ENCODE data around the gene PHKG2.
A peak's percentile ranks its signal among the peaks of the same experiment; 100 is the strongest.
"Not testable (repeated sequence)": the region's sequence is repeated elsewhere in the genome, so short reads cannot be mapped to it uniquely, and the experiment has no call there.

PHKG2 gene, protein sequence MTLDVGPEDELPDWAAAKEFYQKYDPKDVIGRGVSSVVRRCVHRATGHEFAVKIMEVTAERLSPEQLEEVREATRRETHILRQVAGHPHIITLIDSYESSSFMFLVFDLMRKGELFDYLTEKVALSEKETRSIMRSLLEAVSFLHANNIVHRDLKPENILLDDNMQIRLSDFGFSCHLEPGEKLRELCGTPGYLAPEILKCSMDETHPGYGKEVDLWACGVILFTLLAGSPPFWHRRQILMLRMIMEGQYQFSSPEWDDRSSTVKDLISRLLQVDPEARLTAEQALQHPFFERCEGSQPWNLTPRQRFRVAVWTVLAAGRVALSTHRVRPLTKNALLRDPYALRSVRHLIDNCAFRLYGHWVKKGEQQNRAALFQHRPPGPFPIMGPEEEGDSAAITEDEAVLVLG

DNA sequence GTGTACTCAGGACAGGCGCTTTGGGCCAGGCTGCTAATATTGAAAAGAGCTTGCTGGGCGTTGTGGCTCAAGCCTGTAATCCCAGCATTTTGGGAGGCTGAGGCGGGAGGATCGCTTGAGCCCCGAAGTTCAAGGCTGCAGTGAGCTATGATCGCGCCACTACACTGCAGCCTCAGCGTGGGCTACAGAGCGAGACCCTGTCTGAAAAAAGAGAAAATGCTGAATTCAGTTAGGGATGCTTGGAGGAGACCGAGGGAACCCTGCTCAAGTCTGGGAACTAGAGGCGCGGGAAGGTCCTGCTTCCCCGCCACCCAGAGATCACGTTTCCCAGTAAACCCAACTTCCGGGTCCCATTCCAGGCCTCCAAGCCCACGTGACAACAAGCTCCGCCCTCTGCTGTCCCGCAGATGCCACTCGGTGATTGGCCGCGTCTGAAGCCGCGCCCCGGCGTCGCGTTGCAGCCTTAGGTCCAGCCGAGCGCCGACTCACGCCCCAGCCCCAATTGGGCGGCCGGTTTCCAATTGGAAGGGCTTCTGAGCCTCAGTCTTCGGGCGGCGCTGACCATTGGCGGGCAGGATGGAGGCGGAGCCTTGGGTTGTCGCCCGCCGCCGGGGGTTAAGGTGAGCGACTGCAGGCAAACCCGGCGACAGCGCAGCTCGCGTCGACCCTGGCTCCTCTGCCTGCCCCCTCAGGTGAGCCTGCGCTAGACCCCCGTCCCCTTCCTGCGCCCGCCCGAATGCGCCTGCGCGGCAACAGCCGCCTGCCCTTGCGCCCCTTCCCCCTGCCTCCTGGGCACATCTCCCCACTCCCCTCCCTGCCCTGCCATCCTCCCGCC, at the start of gene PHKG2:
Gene PHKG2, plus strand, starts transcription at position 627 of the 835 bp plus-strand sequence. CDS start 396 bp downstream, outside the sequence.
- DNase-seq (ENCODE audit: low spot score) = peak; percentile 97

DNA sequence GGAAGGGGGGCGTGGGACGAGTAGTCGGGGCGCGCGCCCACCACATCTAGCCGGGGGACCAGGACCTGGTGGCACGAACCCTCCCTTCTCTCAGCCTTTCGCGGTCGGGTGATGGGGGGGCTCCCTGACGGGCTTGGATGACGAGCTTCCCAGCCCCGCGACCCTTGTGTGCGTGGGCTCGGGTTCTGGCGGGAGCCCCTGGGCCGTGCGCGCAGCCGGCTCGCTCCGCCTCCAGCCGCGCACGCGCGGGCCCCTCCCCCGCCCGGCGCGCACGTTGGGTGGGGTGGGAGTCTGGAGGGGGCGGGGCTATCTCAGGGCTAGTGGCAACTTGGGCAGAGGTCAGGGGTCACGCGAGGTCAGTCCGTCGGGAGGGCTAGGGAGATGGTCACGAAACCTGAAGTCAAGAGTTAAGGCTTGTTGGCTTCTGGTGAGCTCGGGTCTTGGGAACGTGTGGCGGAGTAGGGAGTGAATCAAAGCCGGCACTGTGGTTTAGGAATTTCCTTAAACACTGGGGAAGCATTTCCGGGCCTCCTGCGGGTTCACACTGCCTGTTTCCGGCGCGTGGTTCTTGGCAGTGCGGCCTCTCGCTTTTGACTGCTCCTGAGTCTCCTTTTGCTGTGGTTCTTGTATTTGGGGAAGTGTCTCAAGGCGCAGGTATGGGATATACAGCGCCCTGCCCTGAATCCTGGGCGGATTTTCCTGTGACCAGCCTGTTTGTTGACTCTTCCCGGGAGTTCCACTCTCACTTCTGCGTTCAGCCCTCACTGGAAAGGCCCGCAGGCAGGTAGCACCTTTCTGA, 49.2 kb upstream of the PHKG2 start, which contains the start of gene SRCAP:
Gene SRCAP, plus strand, starts transcription at position 356 of the 799 bp plus-strand sequence. CDS start 1,654 bp downstream, outside the sequence.
- DNase-seq (ENCODE audit: low spot score) = peak; percentile 84

DNA sequence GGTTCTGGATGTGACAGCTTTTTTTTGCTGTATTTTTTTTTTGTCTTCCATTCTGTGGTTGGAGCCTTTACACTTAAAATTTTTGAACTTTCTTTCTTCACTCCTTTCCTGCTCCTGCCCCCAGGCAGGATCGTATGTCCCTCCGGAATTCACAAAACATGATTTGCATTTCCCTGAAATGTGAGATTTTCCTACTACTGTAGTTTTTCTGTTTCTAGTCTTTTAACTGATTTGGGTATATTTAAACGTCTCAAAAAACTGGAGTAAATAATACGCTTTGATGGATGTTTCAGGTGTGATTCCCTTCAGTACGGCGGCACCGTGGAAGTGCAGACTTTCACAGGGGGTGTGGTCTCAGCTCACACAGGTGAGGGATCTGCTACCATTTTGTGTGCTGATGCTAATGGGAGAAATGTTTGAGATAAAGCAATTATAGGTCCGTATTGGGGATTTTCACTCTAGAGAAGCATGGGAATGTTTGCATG, 48.6 kb upstream of the PHKG2 start:
- DNase-seq (ENCODE audit: low spot score) = no peak

DNA sequence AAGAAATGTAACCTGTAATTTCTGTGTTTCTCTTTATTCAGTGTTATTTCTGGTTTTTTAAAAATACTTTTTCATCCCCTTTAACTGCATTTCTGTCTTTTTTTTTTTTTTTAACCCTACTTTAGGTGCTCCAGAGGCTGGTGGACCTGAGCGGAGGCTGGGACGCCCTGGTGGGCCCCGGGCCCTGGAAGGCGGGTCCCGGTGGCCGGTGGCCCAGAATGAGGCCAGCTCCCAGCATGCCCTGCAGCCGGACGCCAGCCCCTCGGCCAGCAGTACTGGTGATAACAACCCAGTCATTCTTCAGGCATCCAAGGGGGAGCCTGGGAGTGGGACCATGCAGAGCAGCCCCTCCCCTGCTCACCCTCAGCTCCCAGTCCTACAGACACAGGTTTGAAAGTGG, 47.7 kb upstream of the PHKG2 start:
- no peak for DNase-seq (ENCODE audit: low spot score)

DNA sequence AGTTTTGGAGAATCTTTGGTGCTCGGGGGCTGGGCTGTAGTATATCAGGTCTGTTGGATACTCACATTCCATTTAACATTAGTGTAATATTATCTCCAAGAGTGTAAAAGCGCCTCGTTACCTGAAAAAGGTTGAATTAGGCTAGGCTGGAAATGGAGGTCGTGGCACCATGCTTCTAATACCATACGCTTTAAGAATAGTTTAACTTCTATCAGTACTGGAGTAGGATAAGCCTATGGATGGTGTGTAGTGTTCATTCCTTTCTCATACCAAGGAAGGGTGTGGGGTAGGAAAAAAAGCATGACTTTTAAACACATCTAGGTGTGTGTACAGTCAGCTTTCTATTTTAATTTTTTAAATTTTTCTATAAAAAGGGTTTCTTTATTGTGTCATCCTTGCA, 47.3 kb upstream of the PHKG2 start:
- no peak for DNase-seq (ENCODE audit: low spot score)

DNA sequence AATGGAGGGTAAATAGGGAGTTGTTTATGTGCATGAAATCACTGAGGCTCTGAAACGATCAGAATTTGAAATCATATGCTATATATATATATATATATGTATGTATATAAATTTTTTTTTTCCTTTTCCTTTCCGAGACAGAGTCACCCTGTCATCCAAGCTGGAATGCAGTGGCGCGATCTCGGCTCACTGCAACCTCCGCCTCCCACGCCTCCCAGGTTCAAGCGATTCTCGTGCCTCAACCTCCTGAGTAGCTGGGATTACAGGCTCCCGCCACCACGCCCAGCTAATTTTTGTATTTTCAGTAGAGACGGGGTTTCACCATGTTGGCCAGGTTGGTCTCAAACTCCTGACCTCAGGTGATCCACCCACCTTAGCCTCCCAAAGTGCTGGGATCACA, 45.2 kb upstream of the PHKG2 start:
- DNase-seq (ENCODE audit: low spot score) = not testable (repeated sequence)

DNA sequence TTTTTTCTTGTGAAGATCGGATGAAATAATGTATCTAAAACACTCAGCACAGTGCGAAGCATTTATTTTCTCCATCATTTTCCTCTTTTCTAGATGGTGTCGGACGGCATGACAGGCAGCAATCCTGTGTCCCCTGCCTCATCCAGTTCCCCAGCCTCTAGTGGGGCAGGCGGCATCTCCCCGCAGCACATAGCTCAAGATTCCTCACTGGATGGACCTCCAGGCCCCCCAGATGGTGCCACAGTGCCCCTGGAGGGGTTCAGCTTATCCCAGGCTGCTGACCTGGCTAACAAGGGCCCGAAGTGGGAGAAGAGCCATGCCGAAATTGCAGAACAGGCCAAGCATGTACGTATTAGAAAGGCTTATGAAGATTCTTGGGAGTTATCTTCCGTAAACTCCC, 44.3 kb upstream of the PHKG2 start:
- no peak for DNase-seq (ENCODE audit: low spot score)

DNA sequence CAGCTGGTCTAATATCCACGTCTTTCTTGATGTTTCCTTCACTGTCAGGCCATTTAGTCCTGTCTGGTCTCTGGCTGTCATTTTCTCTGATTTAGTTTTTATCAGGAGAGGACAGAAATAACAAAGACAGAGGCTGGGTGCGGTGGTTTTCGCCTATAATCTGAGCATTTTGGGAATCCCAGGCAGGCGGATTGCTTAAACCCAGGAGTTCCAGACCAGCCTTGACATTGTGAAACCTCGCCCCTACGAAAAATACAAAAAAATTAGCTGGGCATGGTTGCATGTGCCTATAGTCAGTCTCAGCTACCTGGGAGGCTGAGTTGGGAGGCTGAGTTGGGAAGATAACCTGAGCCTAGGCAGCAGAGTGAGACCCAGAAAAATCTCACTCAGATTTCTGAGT, 42.2 kb upstream of the PHKG2 start:
- DNase-seq (ENCODE audit: low spot score) = no peak

DNA sequence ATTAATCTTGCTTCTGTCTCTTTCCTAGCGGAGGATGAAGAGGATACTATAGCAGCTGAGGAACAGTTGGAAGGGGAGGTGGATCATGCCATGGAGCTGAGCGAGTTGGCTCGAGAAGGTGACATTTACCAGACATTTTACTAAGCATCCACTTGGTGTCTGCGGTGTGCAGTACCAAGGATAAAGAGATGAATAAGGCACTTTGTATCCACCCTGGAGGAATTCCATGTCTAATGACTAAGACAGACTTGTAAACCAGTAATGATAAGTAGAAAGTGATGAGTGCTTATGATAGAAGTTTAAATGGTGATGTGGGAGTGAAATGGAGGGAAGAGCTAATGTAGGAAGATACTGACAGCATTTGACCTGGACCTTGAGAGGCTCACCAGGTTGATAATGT, 37.3 kb upstream of the PHKG2 start:
- DNase-seq (ENCODE audit: low spot score) = no peak

DNA sequence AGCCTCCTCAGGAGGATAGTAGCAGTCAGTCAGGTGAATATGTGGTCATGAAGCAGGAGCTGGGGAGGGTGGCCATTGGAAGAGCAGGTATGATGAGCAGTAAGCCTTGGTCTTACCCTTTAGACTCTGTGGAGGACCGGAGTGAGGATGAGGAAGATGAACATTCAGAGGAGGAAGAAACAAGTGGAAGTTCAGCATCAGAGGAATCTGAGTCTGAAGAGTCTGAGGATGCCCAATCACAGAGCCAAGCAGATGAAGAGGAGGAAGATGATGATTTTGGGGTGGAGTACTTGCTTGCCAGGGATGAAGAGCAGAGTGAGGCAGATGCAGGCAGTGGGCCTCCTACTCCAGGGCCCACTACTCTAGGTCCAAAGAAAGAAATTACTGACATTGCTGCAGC, 36.5 kb upstream of the PHKG2 start:
- no peak for DNase-seq (ENCODE audit: low spot score)

DNA sequence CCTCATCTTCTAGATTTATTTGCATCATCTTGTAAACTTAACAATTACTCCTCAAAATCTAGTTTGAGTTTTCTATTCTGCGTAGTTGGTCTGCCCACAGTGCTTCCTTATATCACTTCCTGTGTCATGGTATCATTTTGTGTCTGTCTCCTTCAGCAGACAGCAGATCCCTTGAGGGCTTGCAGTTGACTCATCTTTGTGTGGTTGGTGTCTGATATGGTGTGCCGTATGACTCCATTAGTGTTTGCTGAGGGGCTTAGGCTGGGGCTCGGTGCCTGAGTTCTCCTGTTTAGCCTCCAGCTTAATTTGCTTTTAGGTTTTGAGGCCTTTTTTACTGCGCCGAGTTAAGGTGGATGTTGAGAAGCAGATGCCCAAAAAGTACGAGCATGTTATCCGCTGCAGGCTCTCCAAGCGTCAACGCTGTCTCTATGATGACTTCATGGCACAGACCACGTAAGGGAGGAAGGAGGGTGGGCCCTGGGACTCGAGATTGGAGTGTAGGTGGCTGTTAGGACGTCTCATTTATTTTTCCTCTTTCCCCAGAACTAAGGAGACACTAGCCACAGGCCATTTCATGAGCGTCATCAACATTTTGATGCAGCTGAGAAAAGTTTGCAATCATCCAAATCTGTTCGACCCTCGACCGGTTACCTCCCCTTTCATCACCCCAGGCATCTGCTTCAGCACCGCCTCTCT, 32.3 kb upstream of the PHKG2 start:
- DNase-seq (ENCODE audit: low spot score) = peak; percentile 74

DNA sequence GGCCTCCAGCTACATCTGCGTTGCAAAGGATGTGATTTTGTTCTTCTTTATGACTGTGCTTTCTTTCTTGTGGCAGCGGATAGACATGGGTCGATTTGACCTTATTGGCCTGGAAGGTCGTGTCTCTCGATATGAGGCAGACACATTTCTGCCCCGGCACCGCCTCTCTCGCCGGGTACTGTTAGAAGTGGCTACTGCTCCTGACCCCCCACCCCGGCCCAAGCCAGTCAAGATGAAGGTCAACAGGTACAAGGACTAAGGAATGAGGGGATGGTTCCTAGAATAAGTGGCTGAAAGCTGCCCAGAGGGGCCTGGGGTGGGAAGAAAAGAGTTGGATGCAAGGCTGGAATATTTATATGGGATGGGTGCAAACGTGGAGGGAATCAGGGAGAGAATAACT, 28.1 kb upstream of the PHKG2 start:
- no peak for DNase-seq (ENCODE audit: low spot score)

DNA sequence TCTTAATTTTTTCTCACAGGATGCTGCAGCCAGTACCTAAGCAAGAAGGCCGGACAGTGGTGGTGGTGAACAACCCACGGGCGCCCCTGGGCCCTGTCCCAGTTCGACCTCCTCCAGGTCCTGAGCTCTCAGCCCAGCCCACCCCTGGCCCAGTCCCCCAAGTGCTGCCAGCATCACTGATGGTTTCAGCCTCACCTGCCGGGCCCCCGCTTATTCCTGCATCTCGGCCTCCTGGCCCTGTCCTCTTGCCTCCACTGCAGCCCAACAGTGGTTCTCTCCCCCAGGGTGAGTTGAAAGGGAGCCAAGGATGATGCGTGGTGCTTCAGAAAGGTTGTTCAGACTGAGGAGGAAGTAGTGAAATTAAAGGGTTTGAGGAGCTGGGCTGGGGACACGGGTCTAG, 27.5 kb upstream of the PHKG2 start:
- no peak for DNase-seq (ENCODE audit: low spot score)

DNA sequence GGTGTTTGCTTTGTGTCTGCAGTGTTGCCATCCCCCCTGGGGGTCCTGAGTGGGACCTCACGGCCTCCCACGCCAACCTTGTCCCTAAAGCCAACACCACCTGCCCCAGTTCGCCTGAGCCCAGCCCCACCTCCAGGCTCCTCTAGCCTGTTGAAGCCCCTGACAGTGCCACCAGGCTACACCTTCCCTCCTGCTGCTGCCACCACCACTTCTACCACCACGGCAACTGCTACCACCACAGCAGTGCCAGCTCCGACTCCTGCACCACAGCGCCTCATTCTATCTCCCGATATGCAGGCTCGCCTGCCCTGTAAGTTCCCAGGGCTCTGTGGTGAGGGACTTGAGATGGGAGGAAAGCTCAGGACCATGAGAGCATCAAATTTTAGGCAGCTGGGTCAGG, 27.1 kb upstream of the PHKG2 start:
- DNase-seq (ENCODE audit: low spot score) = no peak

DNA sequence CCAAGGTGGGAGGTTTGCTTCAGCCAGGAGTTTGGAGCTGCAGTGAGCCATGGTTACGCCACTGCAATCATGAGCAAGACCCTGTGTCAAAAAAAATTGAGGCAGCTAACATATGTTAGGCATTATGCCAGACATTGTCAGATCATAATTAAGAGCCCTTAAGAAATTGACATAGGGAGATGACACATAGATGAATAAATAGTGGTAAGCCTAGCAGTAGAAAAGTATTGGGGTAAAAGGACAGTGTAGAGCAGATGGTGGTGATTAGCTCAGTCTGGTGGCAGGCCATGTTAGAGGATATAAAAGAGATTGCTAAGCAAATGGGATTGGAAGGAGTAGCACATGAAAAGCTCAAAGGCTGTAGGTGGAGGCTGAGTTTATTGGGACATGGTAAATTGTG, 26.6 kb upstream of the PHKG2 start:
- DNase-seq (ENCODE audit: low spot score) = no peak

DNA sequence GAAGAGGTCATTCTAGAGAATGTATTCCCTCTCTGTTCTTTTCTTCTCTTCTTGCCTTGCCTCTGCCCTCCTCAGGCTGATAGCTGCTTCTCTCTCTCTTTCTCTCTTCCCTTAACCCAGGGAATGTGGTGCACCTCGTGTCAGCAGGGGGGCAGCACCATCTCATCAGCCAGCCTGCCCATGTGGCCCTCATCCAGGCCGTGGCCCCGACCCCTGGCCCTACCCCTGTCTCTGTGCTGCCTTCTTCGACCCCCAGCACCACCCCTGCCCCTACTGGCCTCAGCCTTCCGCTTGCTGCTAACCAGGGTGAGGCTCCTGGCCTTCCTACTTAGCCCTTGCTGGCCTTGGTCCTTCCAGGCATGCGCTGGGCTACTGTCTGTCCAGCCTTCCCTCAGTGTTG, 25.8 kb upstream of the PHKG2 start:
- no peak for DNase-seq (ENCODE audit: low spot score)

DNA sequence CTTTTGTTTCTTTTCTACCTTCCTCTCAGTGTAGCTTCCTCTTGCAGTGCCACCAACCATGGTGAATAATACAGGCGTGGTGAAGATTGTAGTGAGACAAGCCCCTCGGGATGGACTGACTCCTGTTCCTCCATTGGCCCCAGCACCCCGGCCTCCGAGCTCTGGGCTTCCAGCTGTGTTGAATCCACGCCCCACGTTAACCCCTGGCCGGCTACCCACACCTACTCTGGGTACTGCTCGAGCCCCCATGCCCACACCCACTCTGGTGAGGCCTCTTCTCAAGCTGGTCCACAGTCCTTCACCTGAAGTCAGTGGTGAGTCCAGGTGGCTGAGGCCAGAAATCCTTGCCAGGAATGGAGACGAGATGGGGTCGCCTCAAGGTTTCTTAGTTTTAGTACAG, 25.3 kb upstream of the PHKG2 start:
- no peak for DNase-seq (ENCODE audit: low spot score)

DNA sequence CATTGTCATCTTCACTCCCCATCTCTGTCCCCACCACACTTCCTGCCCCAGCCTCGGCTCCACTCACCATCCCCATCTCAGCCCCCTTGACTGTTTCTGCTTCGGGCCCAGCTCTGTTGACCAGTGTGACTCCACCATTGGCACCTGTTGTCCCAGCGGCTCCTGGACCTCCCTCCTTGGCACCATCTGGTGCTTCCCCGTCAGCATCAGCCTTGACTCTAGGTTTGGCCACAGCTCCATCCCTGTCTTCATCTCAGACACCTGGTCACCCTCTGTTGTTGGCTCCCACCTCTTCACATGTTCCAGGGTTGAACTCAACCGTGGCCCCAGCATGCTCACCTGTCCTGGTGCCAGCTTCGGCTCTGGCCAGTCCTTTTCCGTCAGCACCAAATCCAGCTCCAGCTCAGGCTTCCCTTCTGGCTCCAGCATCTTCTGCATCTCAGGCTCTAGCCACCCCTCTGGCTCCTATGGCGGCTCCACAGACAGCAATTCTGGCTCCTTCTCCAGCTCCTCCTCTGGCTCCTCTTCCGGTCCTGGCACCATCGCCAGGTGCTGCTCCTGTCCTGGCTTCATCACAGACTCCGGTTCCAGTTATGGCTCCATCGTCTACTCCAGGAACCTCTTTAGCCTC, 24.4 kb upstream of the PHKG2 start:
- DNase-seq (ENCODE audit: low spot score) = no peak

DNA sequence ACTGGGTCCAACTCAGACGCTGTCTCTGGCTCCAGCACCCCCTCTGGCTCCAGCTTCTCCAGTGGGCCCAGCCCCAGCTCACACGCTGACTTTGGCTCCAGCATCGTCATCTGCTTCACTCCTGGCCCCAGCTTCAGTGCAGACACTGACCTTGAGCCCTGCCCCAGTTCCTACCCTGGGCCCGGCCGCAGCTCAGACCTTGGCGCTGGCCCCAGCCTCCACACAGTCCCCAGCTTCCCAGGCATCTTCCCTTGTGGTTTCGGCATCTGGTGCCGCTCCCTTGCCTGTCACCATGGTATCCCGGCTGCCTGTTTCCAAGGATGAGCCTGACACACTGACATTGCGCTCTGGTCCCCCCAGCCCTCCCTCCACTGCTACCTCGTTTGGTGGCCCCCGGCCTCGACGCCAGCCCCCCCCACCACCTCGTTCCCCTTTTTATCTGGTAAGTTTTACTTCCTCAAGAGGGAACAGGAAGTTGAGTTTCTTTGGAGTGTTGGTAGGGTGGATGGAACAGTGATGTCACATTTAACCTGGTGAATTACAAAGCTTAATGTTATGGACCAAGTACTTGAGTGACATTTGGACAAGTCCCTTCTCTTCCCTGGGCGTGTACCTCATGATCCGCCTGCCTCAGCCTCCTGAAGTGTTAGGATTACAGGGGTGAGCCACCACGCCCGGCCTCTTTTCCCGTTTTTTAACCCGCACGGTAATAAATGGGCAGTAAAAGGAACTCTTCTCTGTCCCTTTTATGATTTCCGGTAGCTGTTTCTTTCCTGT, 23.4 kb upstream of the PHKG2 start:
- DNase-seq (ENCODE audit: low spot score) = no peak

DNA sequence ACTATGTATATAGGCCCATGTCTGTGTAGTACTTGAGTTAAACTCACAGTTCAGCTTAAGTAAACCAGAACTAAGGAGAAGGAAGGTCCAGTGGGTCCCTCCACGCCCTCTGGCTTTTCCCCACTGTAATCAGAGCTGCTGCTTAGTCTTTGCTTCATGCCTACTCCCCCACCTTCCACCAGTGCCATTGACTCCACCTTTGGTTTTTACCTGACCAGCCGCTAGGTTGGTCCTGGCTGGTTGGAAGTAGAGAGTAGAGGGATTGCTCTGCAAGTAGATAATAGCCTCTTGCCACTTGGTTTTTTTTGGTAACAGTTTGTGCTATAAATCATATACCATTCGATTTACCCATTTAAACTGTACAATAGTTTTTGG, 22.8 kb upstream of the PHKG2 start:
- no peak for DNase-seq (ENCODE audit: low spot score)

Data from CD4-positive, alpha-beta T cell treated with Interleukin-2 at 100 ng/mL for 4 hours (primary cell).